Measurements from ENCODE around the gene CLDN14.

DNA sequence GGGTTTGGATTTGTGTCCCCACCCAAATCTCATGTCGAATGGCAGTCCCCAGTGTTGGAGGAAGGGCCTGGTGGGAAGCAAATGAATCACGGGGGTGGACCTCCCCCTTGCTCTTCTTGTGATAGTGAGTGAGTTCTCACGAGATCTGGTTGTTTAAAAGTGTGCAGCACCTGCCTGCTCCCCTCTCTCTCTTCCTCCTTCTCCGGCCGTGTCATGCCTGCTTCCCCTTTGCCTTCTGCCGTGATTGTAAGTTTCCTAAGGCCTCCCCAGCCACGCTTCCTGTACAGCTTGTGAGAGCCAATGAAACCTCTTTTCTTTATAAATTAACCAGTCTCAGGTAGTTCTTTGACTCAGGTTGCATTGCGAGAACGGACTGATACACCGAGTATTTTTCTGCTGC, 15.9 kb downstream of the CLDN14 start:
- no peak for TF ChIP-seq EZH2phosphoT487 (IDR thresholded peaks at IDR 0.05; ENCODE audit: low read length)
- TF ChIP-seq, protein P1, sequence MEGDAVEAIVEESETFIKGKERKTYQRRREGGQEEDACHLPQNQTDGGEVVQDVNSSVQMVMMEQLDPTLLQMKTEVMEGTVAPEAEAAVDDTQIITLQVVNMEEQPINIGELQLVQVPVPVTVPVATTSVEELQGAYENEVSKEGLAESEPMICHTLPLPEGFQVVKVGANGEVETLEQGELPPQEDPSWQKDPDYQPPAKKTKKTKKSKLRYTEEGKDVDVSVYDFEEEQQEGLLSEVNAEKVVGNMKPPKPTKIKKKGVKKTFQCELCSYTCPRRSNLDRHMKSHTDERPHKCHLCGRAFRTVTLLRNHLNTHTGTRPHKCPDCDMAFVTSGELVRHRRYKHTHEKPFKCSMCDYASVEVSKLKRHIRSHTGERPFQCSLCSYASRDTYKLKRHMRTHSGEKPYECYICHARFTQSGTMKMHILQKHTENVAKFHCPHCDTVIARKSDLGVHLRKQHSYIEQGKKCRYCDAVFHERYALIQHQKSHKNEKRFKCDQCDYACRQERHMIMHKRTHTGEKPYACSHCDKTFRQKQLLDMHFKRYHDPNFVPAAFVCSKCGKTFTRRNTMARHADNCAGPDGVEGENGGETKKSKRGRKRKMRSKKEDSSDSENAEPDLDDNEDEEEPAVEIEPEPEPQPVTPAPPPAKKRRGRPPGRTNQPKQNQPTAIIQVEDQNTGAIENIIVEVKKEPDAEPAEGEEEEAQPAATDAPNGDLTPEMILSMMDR (IDR thresholded peaks at IDR 0.05; ENCODE audit: low read length) = no peak
